NCI-H526 treated with DMSO at 0.1 percent for 48 hours (cell line): ENCODE measurements around the gene IFT52.

ENCODE experiments used
- DNase-seq: peaks from one replicate; lab custom pipeline; 2025; lab: John Stamatoyannopoulos, UW

IFT52 gene

GRCh38 chr20:43690943-43691598 lies 100.3 kb downstream of the IFT52 start:
- no peak for DNase-seq

DNA sequence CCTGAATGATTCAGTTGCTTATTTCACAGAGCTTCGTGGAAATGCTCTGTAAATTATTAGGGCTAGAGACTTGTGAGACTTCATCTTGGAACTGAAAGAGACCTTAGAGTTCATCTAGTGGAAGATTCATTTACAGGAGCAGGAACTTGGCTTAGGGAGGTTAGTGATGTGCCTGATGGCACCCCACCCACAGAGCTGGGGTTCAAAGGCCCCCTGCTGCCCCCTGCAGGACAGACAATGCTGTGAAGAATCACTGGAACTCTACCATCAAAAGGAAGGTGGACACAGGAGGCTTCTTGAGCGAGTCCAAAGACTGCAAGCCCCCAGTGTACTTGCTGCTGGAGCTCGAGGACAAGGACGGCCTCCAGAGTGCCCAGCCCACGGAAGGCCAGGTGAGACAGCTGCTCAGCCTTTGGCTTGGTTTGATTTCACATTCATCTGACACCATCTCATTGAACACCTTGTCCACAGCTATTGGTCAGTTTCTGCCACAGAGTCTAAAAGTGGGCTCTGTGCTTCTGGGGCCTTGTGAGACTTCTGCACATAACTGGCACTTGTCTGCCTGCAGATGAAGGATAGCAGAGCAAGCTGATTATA lies 101.3 kb downstream of the IFT52 start:
- DNase-seq, result no peak

DNA sequence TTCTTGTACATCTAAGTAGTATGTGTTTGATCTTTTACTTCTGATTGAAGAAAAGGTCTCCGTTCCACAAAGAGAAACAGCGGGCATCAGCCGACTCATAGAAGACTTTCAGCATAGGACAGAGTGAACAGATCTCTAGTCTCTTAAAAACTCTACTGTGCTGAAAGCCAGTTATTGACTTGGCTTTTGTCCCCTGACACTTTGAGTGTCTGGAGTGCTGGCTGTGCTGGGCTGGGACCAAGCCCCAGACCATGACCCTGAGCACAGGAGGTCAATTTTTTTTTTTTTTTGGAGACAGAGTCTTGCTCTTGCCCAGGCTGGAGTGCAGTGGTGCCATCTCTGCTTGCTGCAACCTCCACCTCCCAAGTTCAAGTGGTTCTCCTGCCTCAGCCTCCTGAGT lies 104.0 kb downstream of the IFT52 start:
- no peak for DNase-seq

- DNase-seq, result no peak
Measured at GRCh38 chr20:43695571-43695970, 104.8 kb downstream of the IFT52 start.
